ENCODE measurements around the gene GRM8. TPM values are rescaled to one million over a fixed set of nuclear protein-coding genes. Genes with fewer than 3 reads are reported as not detected.

The GRM8 gene
- polyA plus RNA-seq, 2 of the 4 experiments (the other 2 are of a cell fraction), result 0.06 TPM; not detected in 1

DNA sequence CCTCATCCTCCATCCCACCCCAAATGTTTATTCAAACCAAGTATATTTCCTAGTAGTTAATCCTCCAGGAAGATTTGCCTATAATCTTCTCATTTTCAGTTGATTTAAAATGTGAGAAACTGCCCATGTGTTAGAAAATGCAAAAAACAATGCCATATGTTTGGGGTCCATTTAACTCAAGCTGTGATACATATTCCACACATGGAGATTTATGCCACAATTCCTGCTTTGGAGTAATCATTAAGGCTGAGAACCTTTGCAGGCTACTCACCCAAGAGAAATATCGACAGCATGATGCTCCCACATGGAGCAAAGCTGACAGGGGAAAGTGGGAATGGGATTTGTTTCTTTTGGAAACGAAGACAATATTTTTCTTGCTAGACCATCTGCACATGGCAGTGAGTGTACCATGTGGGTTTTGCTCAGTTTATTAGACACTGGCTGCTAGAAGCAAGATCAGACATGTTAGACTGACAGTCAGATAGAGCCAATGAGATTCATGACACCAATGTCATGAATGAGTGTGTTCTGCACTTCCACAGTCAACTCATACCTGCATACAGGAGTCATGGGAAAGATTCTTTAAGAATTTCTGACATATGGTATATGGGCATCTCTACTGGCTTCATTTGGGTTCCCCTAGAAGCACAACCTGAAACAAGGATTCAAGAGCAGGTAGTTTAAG lies 3.4 kb upstream of the GRM8 start:
- TF ChIP-seq JUNB (IDR thresholded peaks at IDR 0.05), result no peak
- TF ChIP-seq MYC (IDR thresholded peaks at IDR 0.05; ENCODE audit: borderline replicate concordance, low read length), result no peak
- TF ChIP-seq POLR2A (IDR thresholded peaks at IDR 0.05; ENCODE audit: low read length), result no peak
- no peak for TF ChIP-seq MAFK (IDR thresholded peaks at IDR 0.05; ENCODE audit: partially characterized antibody)
- no peak for TF ChIP-seq JUN (IDR thresholded peaks at IDR 0.05)
- TF ChIP-seq, protein P1, sequence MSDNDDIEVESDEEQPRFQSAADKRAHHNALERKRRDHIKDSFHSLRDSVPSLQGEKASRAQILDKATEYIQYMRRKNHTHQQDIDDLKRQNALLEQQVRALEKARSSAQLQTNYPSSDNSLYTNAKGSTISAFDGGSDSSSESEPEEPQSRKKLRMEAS (IDR thresholded peaks at IDR 0.05), result no peak
- no peak for TF ChIP-seq HDAC2 (IDR thresholded peaks at IDR 0.05)
- no peak for TF ChIP-seq HOXA7 (CRISPR knock-in tag; IDR thresholded peaks at IDR 0.05)
- TF ChIP-seq NR3C1 (IDR thresholded peaks at IDR 0.05), result no peak
- no peak for TF ChIP-seq SMC3 (IDR thresholded peaks at IDR 0.05)
- TF ChIP-seq RFX5 (IDR thresholded peaks at IDR 0.05), result no peak
- no peak for TF ChIP-seq FOSL2 (IDR thresholded peaks at IDR 0.05)
- TF ChIP-seq FOSL2 (CRISPR knock-in tag; IDR thresholded peaks at IDR 0.05), result no peak
- no peak for TF ChIP-seq ZNF302 (CRISPR knock-in tag; IDR thresholded peaks at IDR 0.05)
- no peak for TF ChIP-seq TFCP2L1 (CRISPR knock-in tag; IDR thresholded peaks at IDR 0.05)
- no peak for TF ChIP-seq EHF (CRISPR knock-in tag; IDR thresholded peaks at IDR 0.05)
- no peak for TF ChIP-seq CHD2 (IDR thresholded peaks at IDR 0.05; ENCODE audit: low read length, partially characterized antibody)
- H3K4me1 ChIP-seq, result peaks cover 14% of the 10 kb centered on the region
- ChIA-PET CTCF (interaction anchor here (1.0 to 1.6 kb wide), 2 partner anchors 22 to 24 kb away, joined by 3 to 4 read pairs; no protein-coding TSS in a partner anchor), POLR2A (no interaction called here)
- no peak overlapping the region for H3K27ac ChIP-seq
- FAIRE-seq, result no peak
- no peak overlapping the region for H3K4me3 ChIP-seq
- DNase-seq (ENCODE audit: low read depth in 1 of 2, low spot score in 1 of 2), result no peak
- H3K4me2 ChIP-seq, result no peak overlapping the region
- H3K9me3 ChIP-seq, result no peaks in the 10 kb centered on the region
- no peak for ATAC-seq
- WGBS (ENCODE audit: missing lambda C conversion rate), result 3% methylated on average over 2 of the region's 2 CpGs

DNA sequence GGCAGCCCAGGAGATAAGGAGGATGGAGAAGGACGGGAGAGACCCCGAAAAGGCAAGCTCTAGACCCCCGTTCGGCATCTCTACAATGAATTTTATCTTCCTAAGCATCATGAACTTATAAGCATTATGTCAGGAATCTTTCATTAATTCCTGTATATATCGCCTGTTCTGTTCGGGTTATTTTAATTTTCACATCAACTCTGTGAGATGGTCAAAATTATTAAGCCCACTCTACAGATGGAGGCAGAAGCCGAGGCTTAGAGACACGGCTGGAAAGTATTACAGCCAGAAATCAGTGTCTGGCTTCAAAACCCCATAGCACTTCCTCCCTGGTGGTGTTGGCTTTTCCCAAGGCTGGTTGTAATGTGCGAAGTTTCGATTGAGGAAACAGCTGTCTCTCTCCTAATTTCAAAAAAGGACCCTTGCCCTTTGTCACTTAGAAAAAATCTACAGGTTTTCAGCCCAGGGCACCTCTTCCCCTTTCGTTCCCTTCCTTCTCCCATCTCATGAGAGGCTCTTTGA lies 1.5 kb upstream of the GRM8 start:
- no peak for ATAC-seq
- DNase-seq (ENCODE audit: low read depth in 1 of 2, low spot score in 1 of 2), result no peak
- POLR2A ChIA-PET, result no interaction called here
- TF ChIP-seq ZSCAN20 (CRISPR knock-in tag; IDR thresholded peaks at IDR 0.05), result no peak
- no peak for TF ChIP-seq CEBPB (IDR thresholded peaks at IDR 0.05)
- no peak for TF ChIP-seq EHMT2 (IDR thresholded peaks at IDR 0.05; ENCODE audit: low read depth)
- TF ChIP-seq JUN (IDR thresholded peaks at IDR 0.05), result no peak
- TF ChIP-seq NPAS2 (CRISPR knock-in tag; IDR thresholded peaks at IDR 0.05; ENCODE audit: borderline replicate concordance), result no peak
- TF ChIP-seq, protein P2, sequence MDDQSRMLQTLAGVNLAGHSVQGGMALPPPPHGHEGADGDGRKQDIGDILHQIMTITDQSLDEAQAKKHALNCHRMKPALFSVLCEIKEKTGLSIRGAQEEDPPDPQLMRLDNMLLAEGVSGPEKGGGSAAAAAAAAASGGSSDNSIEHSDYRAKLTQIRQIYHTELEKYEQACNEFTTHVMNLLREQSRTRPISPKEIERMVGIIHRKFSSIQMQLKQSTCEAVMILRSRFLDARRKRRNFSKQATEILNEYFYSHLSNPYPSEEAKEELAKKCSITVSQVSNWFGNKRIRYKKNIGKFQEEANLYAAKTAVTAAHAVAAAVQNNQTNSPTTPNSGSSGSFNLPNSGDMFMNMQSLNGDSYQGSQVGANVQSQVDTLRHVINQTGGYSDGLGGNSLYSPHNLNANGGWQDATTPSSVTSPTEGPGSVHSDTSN (IDR thresholded peaks at IDR 0.05), result no peak
- no peak for TF ChIP-seq GATA3 (IDR thresholded peaks at IDR 0.05; ENCODE audit: borderline replicate concordance)
- TF ChIP-seq RARB (CRISPR knock-in tag; IDR thresholded peaks at IDR 0.05), result no peak
- no peak for TF ChIP-seq ZNF302 (CRISPR knock-in tag; IDR thresholded peaks at IDR 0.05)
- TF ChIP-seq EP300 (IDR thresholded peaks at IDR 0.05), result no peak
- no peak for TF ChIP-seq RFX5 (IDR thresholded peaks at IDR 0.05)
- no peak for TF ChIP-seq MAZ (IDR thresholded peaks at IDR 0.05; ENCODE audit: borderline replicate concordance, low read depth, low read length)
- Histone ChIP-seq H3K4me2 (peak overlapping the region; percentile 99), H3K4me1 (peaks cover 14% of the 10 kb centered on the region), H3K4me3 (peak overlapping the region; percentile 56; the same call in 1 of the 3 replicates), H3K9me3 (no peaks in the 10 kb centered on the region), H3K27ac (no peak overlapping the region)
- CTCF ChIA-PET, result interaction anchor here (0.6 to 2.1 kb wide), 13 partner anchors 9 to 575 kb away, joined by 3 to 12 read pairs (median 6); no protein-coding TSS in a partner anchor
- FAIRE-seq, result no peak
- WGBS (ENCODE audit: missing lambda C conversion rate), result 19% methylated on average over 11 of the region's 11 CpGs
